Measurements from ENCODE around the gene GRSF1. TPM values are rescaled to one million over a fixed set of nuclear protein-coding genes. Genes with fewer than 3 reads are reported as not detected.

GRSF1 gene
- polyA plus RNA-seq, 1 donor: 137 TPM

Other genes with a start within 250 kb of the GRSF1 start
- gene AMBN, start 247.6 kb downstream of the GRSF1 start, polyA plus RNA-seq (ENCODE audit: insufficient read length): 0.80 TPM
- 5.1 TPM for gene ENAM, start 211.1 kb downstream of the GRSF1 start, polyA plus RNA-seq (ENCODE audit: insufficient read length)
- 0.96 TPM for gene JCHAIN, start 173.4 kb downstream of the GRSF1 start, polyA plus RNA-seq (ENCODE audit: insufficient read length)
- 49.2 TPM for gene UTP3, start 151.4 kb downstream of the GRSF1 start, polyA plus RNA-seq (ENCODE audit: insufficient read length)
- 212 TPM for gene RUFY3, start 117.9 kb downstream of the GRSF1 start, polyA plus RNA-seq (ENCODE audit: insufficient read length)
- gene MOB1B, start 62.5 kb upstream of the GRSF1 start, polyA plus RNA-seq (ENCODE audit: insufficient read length): 51.6 TPM
- gene DCK, start 153.8 kb upstream of the GRSF1 start, polyA plus RNA-seq (ENCODE audit: insufficient read length): 34.6 TPM

Data from left kidney (tissue), 1 donor.